Measurements from ENCODE around the gene RBM48. TPM values are rescaled to one million over a fixed set of nuclear protein-coding genes. Genes with fewer than 3 reads are reported as not detected.

The RBM48 gene
- total RNA-seq (2022; extraction: Qiagen RNA extraction), result 5.5 to 7.6 TPM (median 5.8 TPM) in 5 replicates

DNA sequence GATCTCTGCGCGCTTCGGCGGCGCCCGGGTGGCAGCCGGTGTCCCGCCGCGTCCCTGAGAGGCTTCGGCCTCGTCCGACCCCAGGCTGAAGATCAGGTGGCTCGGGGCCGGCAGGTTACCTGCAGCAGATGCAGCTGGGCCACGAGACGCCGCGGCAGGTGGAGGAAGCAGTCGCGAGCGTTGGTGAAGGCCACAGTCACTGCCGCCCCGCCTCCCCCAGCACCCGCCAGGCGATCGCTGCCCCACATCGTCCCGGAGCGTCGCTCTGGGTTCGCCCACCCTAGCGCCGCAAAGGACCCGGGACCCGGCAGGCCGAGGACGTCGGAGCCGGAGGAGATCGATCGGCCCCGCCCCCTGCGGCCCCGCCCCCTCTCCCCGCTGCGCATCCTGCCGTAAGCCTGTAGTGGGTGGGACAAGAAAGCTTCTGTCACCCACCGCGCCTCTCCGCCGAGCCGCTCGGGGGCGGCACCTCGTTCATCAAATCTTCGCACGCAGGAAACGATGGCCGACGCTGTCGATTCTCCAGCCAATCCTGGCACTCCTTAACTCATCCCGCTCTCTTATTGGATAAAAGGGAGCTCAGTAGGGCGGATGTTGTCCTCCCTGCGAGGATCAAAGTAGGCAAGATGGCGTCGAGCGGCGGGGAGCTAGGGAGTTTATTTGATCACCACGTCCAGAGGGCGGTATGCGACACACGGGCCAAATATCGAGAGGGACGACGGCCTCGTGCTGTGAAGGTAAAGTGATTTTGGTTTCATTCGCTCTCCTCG is at the start of gene RBM48, which contains the start of gene PEX1:
RBM48 (plus strand) TSS at position 608 of the 770 bp plus-strand sequence; CDS start at position 627, 19 bp downstream.
PEX1 (minus strand) TSS at position 333 of the 770 bp plus-strand sequence; CDS start at position 248, 85 bp downstream.

Other genes with a start within 250 kb of the RBM48 start
- gene GATAD1, start 81.3 kb upstream of the RBM48 start, total RNA-seq (2022; extraction: Qiagen RNA extraction), result 16.4 to 18.2 TPM (median 17.1 TPM) in 5 replicates
- gene ERVW-1, start 50.8 kb upstream of the RBM48 start, total RNA-seq (2022; extraction: Qiagen RNA extraction), result 0.07 TPM in 1 of 5 replicates, not detected in the others
- 4.9 to 6.9 TPM (median 5.2 TPM) in 5 replicates for gene PEX1, start 275 bp upstream of the RBM48 start, total RNA-seq (2022; extraction: Qiagen RNA extraction)
- gene FAM133B, start 61.6 kb downstream of the RBM48 start, total RNA-seq (2022; extraction: Qiagen RNA extraction), result 22.7 to 27.6 TPM (median 23.7 TPM) in 5 replicates

All from A549 treated with AZD2906 at 1 μM for 4 hours (cell line).